Measurements from ENCODE around the gene ACSF2.

DNA sequence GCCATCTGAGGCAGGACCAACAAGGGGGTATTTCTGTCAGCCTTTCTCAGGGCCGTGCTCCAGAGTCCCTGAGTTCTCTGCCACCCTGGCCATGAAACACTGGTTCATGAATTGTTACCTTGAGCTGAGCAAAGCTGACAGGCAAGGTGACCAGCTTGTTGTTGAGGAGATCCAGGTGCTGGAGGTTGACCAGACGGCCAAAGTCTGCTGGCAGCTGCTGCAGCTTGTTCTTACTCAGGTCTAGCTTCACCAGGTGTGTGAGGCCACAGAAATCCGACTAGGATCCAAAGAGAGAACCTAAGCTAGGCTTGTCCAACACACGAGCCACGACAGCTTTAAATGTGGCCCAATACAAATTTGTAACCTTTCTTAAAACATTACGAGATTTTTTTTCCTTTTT is 33.4 kb upstream of the ACSF2 start:
- TF ChIP-seq, protein P1, sequence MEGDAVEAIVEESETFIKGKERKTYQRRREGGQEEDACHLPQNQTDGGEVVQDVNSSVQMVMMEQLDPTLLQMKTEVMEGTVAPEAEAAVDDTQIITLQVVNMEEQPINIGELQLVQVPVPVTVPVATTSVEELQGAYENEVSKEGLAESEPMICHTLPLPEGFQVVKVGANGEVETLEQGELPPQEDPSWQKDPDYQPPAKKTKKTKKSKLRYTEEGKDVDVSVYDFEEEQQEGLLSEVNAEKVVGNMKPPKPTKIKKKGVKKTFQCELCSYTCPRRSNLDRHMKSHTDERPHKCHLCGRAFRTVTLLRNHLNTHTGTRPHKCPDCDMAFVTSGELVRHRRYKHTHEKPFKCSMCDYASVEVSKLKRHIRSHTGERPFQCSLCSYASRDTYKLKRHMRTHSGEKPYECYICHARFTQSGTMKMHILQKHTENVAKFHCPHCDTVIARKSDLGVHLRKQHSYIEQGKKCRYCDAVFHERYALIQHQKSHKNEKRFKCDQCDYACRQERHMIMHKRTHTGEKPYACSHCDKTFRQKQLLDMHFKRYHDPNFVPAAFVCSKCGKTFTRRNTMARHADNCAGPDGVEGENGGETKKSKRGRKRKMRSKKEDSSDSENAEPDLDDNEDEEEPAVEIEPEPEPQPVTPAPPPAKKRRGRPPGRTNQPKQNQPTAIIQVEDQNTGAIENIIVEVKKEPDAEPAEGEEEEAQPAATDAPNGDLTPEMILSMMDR (conservative IDR thresholded peaks at IDR 0.05; ENCODE audit: low read depth, low read length) = no peak
- TF ChIP-seq EZH2 (IDR thresholded peaks at IDR 0.05; ENCODE audit: low read length, unreplicated experiment) (no peak), EZH2phosphoT487 (IDR thresholded peaks at IDR 0.05; ENCODE audit: borderline replicate concordance, low read length) (no peak)

Data from PC-3 (cell line).